ENCODE data around the gene MGAT5. TPM values are rescaled to one million over a fixed set of nuclear protein-coding genes. Genes with fewer than 3 reads are reported as not detected.

MGAT5 gene
- total RNA-seq, 1 experiment from 2014 or later, result 34.0 TPM

- no TSS peak for BruUV-seq (replicated peaks)
- H3K27ac ChIP-seq (ENCODE audit: low read depth, low read length), result no peak overlapping the region
- H4K20me1 ChIP-seq (ENCODE audit: insufficient read depth), result no peaks in the 10 kb centered on the region
- H3K36me3 ChIP-seq (ENCODE audit: control insufficient read depth in 1 of 2, insufficient read depth in 2 of 2, low read length in 2 of 2), result no peaks in the 10 kb centered on the region
- ChIA-PET CTCF (interaction anchor here (1.0 kb wide), 1 partner anchor 98 kb away, joined by 4 read pairs; no protein-coding TSS in a partner anchor), RAD21 (ENCODE audit: low non-redundant PET in 1 of 2, low total read pairs in 2 of 2, uncharacterized antibody in 2 of 2, unreplicated experiment in 2 of 2) (no interaction called here), POLR2A (no interaction called here)
- H3K9me2 ChIP-seq (ENCODE audit: insufficient read depth), result no peaks in the 10 kb centered on the region
- TF ChIP-seq RAD21 (IDR thresholded peaks at IDR 0.05; ENCODE audit: low read depth), result no peak
- DNase-seq (ENCODE audit: low read depth, low spot score) (no peak), ATAC-seq (no peak)
- intact Hi-C loops (cut with micrococcal nuclease), result no loop called here
- no peak overlapping the region for H3K4me2 ChIP-seq (ENCODE audit: low read length)
- peaks cover 9 to 18% of the 10 kb centered on the region in 2 experiments; a peak in 2 of 4 replicates for H3K4me1 ChIP-seq (ENCODE audit: control insufficient read depth in 1 of 2, insufficient read depth in 2 of 2, low read length in 2 of 2)
- H3K79me2 ChIP-seq (ENCODE audit: insufficient read depth, low read length), result no peaks in the 10 kb centered on the region; the same call in 1 of the 2 replicates
- H2AFZ ChIP-seq (ENCODE audit: low read depth, low read length, poor library complexity, severe bottlenecking), result no peak overlapping the region
- H3K27me3 ChIP-seq (ENCODE audit: insufficient read depth, low read length), result no peaks in the 10 kb centered on the region
- H3K4me3 ChIP-seq (replicated peaks in 1 of 2; ENCODE audit: low read depth in 1 of 2, low read length in 2 of 2), result no peak overlapping the region
- no peak overlapping the region for H3K9ac ChIP-seq (ENCODE audit: low read length)
- H3K9me3 ChIP-seq (ENCODE audit: control insufficient read depth in 1 of 2, insufficient read depth in 1 of 2, low read depth in 1 of 2, low read length in 2 of 2), result no peaks in the 10 kb centered on the region
Measured at GRCh38 chr2:134216152-134216829, 37.6 kb upstream of the MGAT5 start.

- no peak for DNase-seq (ENCODE audit: low read depth, low spot score)
- H4K20me1 ChIP-seq (ENCODE audit: insufficient read depth), result no peaks in the 10 kb centered on the region
- H3K4me3 ChIP-seq (replicated peaks in 1 of 2; ENCODE audit: low read depth in 1 of 2, low read length in 2 of 2), result no peak overlapping the region
- H2AFZ ChIP-seq (ENCODE audit: low read depth, low read length, poor library complexity, severe bottlenecking), result no peak overlapping the region
- H3K9ac ChIP-seq (ENCODE audit: low read length), result no peak overlapping the region
- H3K36me3 ChIP-seq (ENCODE audit: control insufficient read depth in 1 of 2, insufficient read depth in 2 of 2, low read length in 2 of 2), result no peaks in the 10 kb centered on the region
- H3K27me3 ChIP-seq (ENCODE audit: insufficient read depth, low read length), result no peaks in the 10 kb centered on the region
- RAD21 ChIA-PET (ENCODE audit: low non-redundant PET in 1 of 2, low total read pairs in 2 of 2, uncharacterized antibody in 2 of 2, unreplicated experiment in 2 of 2), result no interaction called here
- H3K79me2 ChIP-seq (ENCODE audit: insufficient read depth, low read length), result no peaks in the 10 kb centered on the region; the same call in 1 of the 2 replicates
- H3K4me1 ChIP-seq (ENCODE audit: control insufficient read depth in 1 of 2, insufficient read depth in 2 of 2, low read length in 2 of 2), result peaks cover 9 to 18% of the 10 kb centered on the region in 2 experiments; a peak in 2 of 4 replicates
- H3K4me2 ChIP-seq (ENCODE audit: low read length), result no peak overlapping the region
- POLR2A ChIA-PET, result interaction anchor here (0.6 kb wide), 1 partner anchor 834 kb away, joined by 7 read pairs; the partner anchor contains the start of gene RAB3GAP1
- CTCF ChIA-PET, result no interaction called here
- H3K9me2 ChIP-seq (ENCODE audit: insufficient read depth), result no peaks in the 10 kb centered on the region
- BruUV-seq (replicated peaks), result no TSS peak
- intact Hi-C loops (cut with micrococcal nuclease), result no loop called here
- no peaks in the 10 kb centered on the region for H3K9me3 ChIP-seq (ENCODE audit: control insufficient read depth in 1 of 2, insufficient read depth in 1 of 2, low read depth in 1 of 2, low read length in 2 of 2)
- H3K27ac ChIP-seq (ENCODE audit: low read depth, low read length), result no peak overlapping the region
- no peak for TF ChIP-seq RAD21 (IDR thresholded peaks at IDR 0.05; ENCODE audit: low read depth)
- TF ChIP-seq REST (IDR thresholded peaks at IDR 0.05; ENCODE audit: low read depth), result no peak
- TF ChIP-seq CEBPB (IDR thresholded peaks at IDR 0.05; ENCODE audit: low read depth), result no peak
- TF ChIP-seq EGR1 (IDR thresholded peaks at IDR 0.05; ENCODE audit: low read depth), result no peak
- no peak for TF ChIP-seq POLR2A (IDR thresholded peaks at IDR 0.05; ENCODE audit: borderline replicate concordance, extremely low read depth, insufficient read depth, insufficient read length)
- no peak for TF ChIP-seq EZH2phosphoT487 (IDR thresholded peaks at IDR 0.05; ENCODE audit: borderline replicate concordance)
- TF ChIP-seq JUND (IDR thresholded peaks at IDR 0.05), result no peak
- no peak for ATAC-seq
Measured at GRCh38 chr2:134217351-134217750, 36.5 kb upstream of the MGAT5 start.

All from HCT116 (cell line).